Measurements from ENCODE around the gene HMGCS2.
"Not testable (repeated sequence)": the region's sequence is repeated elsewhere in the genome, so short reads cannot be mapped to it uniquely, and the experiment has no call there.

Gene HMGCS2

GRCh38 chr1:119787776-119788175, 19.1 kb upstream of the HMGCS2 start:
- no peak for DNase-seq (ENCODE audit: low read depth)

GRCh38 chr1:119786473-119787050, 17.9 kb upstream of the HMGCS2 start:
- DNase-seq (ENCODE audit: low read depth): not testable (repeated sequence)

GRCh38 chr1:119786046-119786445, 17.3 kb upstream of the HMGCS2 start:
- DNase-seq (ENCODE audit: low read depth): not testable (repeated sequence)

DNA sequence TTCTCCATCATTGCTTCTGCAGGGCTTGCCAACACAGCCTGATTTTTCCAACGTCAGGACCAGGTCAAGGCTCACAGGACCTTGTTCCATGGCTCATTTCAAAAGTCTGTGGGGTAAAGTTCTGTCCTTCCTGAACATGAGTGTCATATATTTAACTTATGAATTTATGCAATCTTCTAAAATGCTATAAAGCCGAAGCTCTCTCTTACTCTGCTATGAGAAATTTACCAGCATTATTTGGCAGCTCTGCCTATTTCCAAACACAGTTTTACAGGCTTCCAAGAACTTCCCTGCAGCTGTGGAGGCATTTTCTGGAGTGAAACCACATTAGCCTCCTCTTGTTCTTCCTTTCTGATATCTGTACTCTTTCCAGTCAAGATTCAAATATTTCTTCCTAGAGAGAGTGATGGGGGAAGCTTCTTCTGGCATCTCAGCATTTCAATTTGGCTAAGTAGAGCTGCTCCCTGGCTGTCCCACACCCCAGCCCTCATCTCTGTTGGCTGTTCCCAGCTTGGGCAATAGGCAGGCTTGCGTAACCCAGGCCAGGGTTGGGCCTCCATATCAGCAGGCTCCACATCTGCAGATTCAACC, 15.6 kb upstream of the HMGCS2 start:
- DNase-seq (ENCODE audit: low read depth): no peak

DNA sequence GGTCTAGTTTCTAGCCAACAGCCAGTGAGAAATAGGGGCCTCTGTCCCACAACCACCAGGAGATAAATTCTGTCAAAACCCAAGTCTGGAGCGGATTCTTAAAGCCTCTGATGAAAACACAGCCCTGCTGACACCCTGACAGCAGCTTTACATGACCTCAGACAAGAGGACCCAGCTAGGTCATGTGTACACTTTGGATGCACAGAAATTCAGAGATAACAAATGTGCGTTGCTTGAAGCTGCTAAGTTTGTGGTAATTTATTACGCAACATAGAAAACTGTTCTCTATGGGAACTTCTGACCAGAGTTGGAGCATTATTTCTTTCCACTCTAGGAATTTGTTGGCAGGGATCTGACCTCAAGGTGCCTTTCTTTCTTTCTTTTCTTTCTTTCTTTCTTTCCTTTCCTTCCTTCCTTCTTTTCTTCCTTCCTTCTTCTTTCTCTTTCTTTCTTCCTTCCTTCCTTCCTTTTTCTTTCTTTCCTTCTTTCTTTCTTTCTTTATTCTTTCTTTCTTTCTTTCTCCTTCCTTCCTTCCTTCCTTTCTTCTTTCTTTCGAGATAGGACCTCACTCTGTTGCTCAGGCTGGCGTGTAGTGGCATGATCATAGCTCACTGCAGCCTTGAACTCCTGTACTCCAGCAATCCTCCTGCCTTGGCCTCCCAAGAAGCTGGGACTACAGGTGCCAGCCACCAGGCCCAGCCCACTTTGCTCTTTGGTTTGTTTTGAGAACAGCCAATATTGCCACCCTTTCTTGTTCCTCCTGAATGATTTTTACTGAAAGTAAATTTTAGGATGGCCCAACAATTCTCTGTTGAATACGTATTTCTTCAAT, 14.9 kb upstream of the HMGCS2 start:
- DNase-seq (ENCODE audit: low read depth): no peak

DNA sequence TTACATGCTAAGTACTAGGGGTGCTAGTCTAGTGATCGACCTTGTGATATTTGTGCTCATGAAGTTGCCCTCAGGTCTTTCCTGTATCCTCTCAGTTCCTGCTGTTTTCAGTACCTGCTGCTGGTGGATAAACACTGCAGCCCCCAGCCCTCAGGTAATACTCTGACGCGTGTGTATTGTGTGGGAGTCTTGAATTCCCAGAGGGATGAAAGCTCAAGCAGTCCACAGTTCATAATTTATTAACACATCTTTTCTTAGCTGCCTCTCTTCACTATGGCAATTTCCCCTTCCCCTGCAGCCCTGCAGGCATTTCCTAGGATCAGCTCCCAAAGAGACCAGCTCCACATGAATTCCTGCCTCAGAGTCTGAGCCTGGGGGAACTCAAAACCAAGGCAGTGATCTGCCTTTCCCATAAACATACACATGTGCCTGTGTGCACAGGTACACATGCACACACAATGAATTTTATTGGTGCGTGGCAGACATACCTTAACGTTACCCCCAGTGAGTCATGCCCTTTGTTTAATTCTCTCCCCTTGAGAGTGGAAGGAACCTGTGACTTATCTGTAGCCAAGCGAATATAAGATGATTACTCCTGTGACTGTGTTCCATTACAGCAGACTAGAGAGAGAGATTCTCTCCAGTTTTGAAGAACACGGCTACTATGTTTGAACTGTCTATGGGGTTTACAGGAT, 14.1 kb upstream of the HMGCS2 start:
- no peak for DNase-seq (ENCODE audit: low read depth)

GRCh38 chr1:119781434-119782210, 12.9 kb upstream of the HMGCS2 start:
- DNase-seq (ENCODE audit: low read depth): no peak

- no peak for DNase-seq (ENCODE audit: low read depth)
These were observed 11.2 kb upstream of the HMGCS2 start for GRCh38 chr1:119779869-119780356.

- no peak for DNase-seq (ENCODE audit: low read depth)
These were observed 10.3 kb upstream of the HMGCS2 start for GRCh38 chr1:119778886-119779560.

DNA sequence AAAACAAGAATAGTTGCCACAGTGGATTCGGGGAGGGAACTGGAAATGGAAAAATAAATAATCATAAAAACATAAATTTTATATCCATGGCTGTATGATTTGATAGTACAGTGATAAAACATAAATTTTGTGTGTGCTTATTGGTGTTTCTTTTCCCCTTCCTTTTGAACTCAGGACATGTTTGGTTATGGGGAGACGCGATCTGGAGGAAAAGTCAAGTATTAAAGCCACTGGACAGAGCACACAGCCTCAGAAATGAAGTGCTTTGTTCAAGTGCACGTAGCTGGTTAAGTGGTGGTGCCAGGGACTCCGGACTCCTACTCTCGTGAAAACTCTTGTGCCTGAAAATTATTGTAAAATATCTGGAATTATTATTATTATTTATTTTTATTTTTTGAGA, 9.7 kb upstream of the HMGCS2 start:
- no peak for DNase-seq (ENCODE audit: low read depth)

- no peak for DNase-seq (ENCODE audit: low read depth)
These were observed 6.2 kb upstream of the HMGCS2 start for GRCh38 chr1:119774746-119775490.

- DNase-seq (ENCODE audit: low read depth): no peak
These were observed 5.1 kb upstream of the HMGCS2 start for GRCh38 chr1:119773711-119774241.

- DNase-seq (ENCODE audit: low read depth): no peak
These were observed 3.6 kb upstream of the HMGCS2 start for GRCh38 chr1:119772298-119772697.

DNA sequence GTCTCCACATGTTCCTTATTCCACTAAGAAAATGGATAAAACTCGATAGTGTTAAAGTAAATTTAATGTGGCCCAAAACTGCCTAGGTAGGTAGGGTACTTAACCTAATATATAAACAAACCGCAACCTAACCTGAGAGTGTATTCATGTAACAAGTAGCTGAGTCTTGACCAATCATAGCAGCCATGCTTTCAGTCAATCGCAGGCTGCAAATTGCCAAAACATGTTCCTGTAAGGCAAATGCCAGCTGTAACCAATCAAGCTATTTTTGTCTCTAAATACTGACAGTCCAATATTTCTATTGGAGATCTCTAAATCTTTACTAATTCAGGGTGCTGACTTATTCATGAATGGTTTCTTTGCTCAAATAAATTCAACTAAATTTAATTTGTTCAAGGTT, 3.1 kb upstream of the HMGCS2 start:
- DNase-seq (ENCODE audit: low read depth): no peak

DNA sequence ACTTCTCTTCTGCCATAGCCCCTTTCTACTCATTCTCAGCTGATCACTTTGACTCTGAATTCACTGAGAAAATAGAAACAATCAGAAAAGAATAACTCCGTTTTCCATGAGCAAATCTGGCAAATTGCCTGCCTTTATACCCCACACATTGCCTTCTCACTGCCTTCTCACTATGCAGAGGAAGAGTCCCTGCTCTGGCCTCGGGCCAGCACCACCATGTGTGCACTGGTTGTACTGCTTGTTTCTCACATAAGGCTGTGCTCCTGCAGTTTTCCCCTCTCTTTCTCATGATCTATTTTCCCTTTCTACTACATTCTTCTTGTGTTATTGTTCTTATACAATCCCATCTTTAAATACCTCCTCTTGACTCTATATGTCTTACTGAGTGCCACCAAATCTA, 2.3 kb upstream of the HMGCS2 start:
- DNase-seq (ENCODE audit: low read depth): no peak

- DNase-seq (ENCODE audit: low read depth): no peak
These were observed 1.2 kb downstream of the HMGCS2 start for GRCh38 chr1:119767486-119767885.

- DNase-seq (ENCODE audit: low read depth): no peak
These were observed 2.3 kb downstream of the HMGCS2 start for GRCh38 chr1:119766374-119766794.

DNA sequence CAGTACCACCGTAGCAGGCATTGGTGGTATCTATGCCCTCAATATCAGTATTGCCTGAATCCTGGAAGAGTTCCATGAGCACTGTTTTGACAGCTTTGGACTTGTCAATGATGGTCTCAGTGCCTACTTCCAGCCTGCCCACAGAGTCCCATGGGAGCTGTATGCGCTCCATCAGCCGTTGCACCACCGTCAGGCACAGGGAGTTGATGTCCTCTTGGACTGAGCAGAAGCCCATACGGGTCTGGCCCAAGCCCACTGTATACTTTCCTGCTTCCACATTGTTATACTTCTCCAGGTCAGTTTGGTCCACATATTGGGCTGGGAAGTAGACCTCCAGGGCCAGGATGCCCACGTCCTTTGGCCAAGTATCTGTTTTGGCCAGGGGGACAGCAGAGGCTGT, 4.5 kb downstream of the HMGCS2 start:
- no peak for DNase-seq (ENCODE audit: low read depth)

GRCh38 chr1:119762953-119763352, 5.8 kb downstream of the HMGCS2 start:
- DNase-seq (ENCODE audit: low read depth): no peak

DNA sequence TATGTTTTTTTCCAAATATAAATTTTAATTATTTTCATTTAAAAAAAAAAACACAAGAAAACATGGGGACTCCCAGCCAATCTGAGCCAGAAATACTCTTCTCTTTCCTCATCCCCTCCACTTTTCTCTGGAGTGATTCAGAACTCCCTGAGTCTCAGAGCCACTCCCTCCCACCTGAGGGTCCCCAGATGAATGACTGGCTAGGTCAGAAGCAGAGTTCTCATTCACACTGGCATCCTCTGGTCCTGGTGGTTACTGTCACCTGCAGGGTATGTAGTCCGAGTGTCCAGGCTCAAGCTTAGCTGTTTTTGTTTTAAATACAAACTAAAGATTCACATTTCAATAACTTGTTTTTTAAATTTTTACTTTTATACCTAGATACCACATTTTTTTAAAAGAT, 6.3 kb downstream of the HMGCS2 start:
- no peak for DNase-seq (ENCODE audit: low read depth)

Data from HS-5 (cell line).